ENCODE results near the gene PGS1.

- TF ChIP-seq EP300 (IDR thresholded peaks at IDR 0.05) (no peak), CTCF (IDR thresholded peaks at IDR 0.05) (no peak), POLR2A (IDR thresholded peaks at IDR 0.05) (no peak), POLR2AphosphoS5 (IDR thresholded peaks at IDR 0.05) (no peak)
Observed at GRCh38 chr17:78403822-78404221, 25.4 kb downstream of the PGS1 start.
